GM18505 (cell line): ENCODE measurements around the gene HOGA1.

Experiments
- ATAC-seq: cut with Tn5 transposase; IDR thresholded peaks from one replicate; pipeline ENCODE4 v1.9.1; 2021; ENCODE audit not compliant: unreplicated experiment
- POLR2A ChIP-seq: IDR thresholded peaks from 4 replicates; pipeline ENCODE4 v1.6.1; 2011; ENCODE audit warnings: borderline replicate concordance; ENCODE audit not compliant: insufficient read depth, insufficient read length; ENCODE audit errors: extremely low read depth

Gene HOGA1

DNA sequence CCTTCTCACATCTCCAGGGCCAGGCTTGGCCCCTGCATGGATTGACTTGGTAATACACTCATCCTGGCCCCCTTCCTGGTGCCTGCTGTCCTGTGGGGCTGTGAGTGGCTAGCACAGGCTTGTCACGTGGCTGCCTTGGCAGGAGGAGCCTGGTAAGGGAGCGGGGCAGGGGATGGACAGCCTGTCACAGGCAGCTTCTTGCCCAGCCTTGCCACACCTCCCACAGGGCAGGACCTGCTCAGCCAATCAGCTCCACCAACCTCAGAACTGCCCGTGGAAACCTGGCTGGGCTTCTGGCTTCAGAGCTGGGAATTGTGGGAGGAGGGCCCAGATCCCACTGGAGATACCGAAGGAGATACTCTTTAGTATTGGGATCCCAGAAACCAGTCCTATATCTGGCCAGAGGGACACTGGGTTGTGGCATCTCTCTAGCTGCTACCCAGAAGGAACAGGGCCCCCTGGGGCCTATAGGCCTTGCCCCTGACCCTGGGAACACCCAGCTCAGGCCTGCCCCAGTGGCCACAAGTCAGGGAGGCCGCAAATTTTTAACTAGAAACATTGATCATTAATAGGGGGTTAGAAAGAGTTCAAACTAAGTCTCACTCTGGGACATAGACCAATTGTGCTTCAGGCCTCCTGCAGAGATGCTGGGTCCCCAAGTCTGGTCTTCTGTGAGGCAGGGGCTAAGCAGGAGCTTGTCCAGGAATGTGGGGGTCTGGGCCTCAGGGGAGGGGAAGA is at the start of gene HOGA1:
TSS of gene HOGA1 (plus strand) at position 330 of the 738 bp plus-strand sequence. CDS start at position 645, 315 bp downstream.
- no peak for TF ChIP-seq POLR2A
- no peak for ATAC-seq

DNA sequence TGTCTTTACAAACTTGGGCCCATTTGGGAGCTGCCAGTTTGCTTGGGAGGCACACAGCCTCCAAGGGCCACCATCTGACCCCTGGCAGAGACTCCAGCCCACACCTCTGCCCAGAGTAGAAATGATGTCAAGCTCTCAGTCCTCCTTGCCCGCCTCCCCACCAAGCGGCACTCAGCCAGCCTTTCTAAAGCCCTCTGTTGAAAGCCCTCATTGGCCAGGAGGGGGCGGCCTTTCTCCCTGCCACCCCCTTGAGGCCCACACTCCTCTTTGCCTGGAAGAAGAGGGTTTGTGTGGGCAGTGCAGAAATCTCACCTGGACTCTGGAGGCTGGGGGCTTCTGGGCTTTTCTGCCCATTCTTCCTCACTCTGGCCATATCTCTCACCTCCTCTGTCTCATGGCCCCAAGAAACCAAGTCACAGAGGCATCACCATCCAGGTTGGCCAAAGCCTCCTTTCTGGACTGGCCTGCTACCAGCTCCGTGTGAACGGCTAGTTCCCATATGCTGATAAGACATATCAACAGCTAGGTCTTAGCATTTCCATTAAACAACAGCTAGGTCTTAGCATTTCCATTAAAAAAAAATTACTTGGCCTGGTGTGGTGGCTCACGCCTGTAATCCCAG is 49.3 kb upstream of the HOGA1 start:
- ATAC-seq = no peak
- TF ChIP-seq POLR2A = no peak

DNA sequence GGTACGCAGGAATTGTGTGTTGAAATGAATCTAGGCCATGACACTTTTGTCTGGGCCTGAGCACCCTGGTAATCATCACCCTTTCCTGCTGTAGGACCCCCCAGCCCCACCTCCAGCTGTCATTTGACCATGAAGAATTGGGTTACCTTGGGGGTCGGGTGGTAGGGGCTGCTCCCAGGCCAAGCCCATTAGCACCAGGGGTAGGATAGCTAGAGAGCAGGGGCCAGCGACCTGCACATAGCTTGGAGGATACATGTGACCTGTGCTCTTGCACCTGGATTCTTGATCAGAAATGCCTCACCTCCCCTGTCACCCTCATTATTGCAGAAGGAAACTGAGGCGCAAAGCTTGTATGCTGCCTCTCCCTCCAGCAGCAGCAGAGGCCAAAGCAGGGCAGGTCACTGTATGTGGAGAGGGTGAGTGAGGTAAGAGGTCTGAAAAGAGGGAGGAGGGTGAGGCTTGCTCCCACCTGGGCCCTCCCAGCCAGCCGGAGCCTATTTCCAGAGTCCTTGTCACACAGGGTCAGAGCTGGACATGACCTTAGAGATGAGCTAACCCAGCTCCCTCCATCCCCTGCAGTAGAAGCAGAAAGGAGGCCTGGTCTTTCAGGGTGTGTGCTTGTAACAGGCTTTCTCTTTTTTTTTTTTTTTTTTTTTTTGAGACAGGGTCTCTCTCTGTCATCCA is 46.9 kb upstream of the HOGA1 start:
- no peak for TF ChIP-seq POLR2A
- ATAC-seq = no peak

DNA sequence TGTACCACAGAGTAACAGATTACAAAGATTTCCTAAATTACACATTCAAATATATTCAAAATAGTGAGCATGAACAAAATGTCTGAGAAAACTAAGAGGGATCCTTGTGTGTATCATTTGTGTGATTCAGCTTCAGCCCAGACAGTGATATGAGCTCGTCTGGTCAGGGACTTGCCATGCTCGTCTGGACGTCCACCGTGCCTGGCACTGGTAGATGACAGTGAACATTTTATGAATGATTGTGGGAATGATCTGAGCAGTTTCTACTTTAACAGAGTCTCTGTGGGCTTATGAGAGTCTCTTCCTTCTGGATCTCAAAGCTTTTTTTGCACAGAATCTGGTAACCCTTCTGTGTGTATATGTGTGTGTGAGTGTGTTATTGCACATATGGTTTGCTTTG is 45.8 kb upstream of the HOGA1 start:
- no peak for TF ChIP-seq POLR2A
- no peak for ATAC-seq

DNA sequence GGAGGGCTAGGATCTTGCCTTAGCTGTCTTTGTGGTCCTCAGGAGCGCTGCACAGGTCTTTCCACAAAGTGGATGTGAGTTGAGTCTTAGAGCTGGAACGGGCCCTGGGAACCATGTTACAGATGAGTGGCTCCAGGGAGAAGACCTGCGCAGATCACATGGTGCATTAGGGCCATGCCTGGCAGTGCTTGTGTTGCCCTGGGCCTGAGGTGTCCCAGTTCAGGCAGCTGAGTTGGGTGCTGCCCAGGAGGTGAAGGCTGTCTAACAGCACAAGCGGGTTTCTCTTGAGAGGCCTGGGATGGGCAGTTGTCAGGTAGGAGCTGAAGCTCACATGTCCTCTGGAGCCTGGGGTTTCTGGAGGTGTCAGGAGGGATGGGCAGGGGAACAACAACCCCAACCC is 45.4 kb upstream of the HOGA1 start:
- TF ChIP-seq POLR2A = no peak
- no peak for ATAC-seq

DNA sequence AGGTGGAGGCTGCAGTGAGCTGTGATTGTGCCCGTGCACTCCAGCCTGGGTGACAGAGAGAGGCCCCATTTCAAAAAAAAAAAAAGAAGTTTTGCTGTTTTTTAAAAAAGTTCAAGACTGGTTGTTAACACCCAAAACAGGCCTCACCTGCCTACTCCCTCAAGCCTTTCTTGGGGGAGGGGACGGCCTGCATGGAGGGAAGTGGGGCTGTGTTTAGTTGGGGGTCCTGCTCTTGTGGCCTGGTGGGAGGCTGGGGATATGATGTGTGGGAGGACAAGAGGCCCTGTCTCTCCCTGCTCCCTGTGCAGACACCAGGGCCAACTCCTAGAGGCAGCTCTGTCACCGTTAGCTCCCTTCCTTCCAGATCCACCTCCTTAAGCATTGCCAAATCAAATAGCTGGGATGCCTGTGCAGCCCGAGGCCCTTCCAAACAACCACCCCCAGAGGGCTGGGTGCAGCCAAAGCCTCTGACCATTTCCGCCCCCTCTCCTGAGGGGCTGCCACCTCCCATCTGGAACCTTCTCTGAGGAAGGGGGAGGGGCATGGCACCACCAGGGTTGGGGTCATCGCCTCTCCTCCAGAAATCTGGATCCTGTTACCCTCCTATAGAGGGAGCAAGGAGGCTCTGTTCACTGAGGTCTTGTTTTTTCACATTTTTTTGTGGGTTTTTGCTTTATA is 44.5 kb upstream of the HOGA1 start:
- TF ChIP-seq POLR2A = no peak
- ATAC-seq = no peak

DNA sequence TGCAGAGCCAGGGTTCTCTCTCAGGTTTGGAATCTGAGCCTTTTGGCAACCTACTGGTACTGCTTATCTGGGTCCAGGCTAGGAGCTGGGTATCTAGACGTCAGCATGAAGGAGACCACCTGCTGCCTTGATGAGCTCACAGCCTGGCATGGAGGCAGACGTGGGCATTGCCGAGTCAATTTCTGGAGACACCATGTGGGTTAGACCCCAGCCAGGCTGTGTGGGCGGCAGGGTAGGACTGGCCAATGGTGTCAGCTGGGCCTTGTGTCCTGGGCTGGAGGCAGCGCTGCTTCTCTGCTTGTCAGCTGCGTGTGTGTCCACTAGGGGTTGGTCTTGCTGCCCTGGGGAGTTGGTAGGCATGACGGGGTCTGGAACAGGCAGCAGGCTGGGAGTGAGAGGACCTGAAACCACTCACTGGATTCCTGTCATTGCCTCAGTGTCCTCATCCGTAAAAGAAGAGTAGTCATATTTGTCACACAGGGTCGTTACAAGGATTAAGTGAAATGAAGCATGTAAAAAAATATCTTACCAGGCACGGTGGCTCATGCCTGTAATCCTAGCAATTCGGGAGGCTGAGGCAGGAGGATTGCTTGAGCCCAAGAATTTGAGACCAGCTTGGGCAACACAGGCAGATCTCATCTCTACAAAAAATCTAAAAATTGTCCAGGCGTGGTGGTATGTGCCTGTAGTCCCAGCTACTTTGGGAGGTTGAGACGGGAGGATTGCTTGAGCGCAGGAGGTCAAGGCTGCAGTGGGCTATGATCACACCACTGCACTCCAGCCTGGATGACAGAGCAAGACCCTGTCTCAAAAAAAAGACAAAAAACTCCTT is 43.3 kb upstream of the HOGA1 start:
- ATAC-seq = no peak

DNA sequence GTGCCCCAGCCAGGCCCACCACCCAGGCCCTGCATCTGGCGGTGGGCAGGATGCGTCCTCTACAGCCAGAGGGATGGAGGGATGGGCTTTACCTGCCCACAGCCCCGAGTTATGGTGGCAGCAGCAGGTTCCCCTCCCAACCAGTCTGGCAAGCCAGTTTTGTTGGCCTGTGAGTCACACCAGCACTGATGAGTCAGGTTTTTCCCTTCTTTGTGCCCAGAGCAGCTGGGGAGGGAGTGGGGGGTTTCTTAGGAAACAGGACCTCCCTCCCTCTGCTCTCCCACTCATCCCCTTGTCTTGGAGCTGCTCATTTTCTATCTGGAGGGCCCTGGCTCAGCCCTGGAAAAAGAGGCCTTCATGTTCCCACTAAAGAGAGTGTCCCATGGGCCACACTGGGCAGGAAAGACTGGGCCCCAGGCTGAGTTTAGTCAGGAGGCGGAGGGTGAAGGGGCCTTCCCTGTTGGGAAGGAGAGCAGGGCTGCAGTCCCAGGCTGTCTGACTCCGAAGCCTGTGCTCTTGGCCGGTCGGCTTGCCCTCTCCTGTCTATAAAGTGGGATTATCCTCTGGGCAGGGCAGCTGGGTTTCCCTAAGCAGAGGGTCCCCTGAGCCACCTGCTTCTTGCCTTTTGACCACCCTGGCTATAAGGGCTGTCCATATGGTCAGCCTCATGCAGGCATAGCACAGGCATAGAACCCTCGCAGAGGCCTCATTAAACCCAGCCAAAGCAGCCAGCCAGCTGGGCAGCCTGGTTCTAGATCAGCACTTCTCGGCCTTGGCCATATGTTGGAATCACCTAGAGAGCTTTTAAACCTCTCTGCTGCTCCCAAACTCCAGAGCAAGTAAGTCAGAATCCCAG is 41.8 kb upstream of the HOGA1 start:
- no peak for TF ChIP-seq POLR2A
- ATAC-seq = no peak

More for the DNA sequence above, 43.3 kb upstream of the HOGA1 start:
- TF ChIP-seq POLR2A = no peak

DNA sequence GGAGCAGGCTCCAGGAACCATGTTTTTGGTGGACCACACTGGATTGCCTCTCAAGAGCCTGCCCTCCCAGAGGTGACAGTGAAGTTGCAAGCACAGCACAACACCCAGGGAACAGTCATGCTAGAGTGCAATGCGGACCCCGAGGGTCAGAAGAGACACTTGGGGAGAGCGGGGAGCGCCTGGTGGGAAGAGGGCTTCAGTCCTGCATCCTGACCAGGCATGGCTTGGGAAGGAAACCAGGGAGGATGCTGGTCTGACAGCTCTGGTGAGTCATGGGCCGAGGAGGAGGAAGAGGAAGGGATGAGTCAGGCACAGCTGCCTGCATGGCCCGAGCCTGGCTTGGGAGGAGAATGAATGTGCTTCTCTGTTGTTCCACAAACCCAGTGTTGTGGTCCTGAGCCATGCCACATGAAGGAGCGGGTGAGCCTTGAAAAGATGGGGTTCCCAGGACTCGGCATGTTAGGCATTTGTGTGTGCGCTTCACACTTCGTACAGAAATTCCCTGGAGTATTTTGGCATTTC is 41.1 kb upstream of the HOGA1 start:
- no peak for TF ChIP-seq POLR2A
- no peak for ATAC-seq

DNA sequence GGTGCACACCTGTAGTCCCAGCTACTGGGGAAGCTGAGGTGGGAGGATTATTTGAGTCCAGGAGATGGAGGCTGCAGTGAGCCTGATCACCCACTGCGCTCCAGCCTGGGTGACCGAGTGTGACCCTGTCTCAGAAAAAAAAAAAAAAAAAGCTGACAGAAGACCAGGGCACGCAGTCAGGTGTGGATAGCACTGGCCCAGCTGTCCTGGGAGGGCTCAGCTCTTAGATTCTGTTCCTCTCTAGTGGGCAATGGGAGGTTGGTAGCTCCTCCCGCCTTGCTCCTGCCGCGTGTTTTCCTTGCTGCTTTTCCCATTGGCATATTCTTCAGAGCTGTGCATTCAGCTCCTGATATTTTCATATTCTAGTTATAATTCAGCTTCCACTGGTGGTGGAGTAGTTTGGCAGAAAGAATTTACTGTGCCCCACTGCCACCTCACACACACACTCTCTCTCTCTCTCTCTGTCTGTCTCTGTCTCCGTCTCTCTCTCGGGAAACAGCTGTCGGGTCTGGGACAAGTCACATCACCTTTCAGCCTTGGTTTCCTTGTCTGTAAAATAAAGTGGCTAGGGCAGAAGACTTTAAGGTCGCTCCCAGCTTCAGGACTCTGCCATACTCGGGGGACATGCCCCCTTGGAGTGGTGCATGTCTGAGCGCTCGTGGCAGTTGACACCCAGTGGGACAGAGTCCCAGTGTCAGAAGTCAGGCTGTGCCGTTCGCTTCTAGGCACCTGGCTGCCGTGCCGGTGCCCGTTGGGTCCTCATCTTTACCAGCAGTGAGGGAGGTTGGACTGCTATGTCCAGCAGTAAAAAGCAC is 37.5 kb upstream of the HOGA1 start:
- no peak for ATAC-seq

DNA sequence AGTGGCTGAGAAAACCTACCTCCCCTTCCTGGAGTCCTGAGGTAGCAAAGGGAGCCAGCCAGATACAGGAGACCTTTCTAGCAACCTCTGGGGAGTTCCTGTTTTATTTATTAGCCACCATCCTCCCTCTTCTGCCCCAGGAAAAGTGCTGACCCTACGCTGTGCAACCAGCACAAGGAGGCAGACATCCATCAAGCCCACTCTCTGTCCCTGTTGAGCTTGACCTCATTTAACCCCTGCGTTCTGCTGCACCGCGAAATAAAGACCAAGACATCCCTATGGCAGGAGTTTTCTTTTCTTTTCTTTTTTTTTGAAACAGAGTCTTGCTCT is 37.0 kb upstream of the HOGA1 start:
- TF ChIP-seq POLR2A = no peak
- ATAC-seq = no peak

More for the DNA sequence above, 37.5 kb upstream of the HOGA1 start:
- no peak for TF ChIP-seq POLR2A
